Ovary (tissue), 3 donors: ENCODE data around the gene SIX2.

ENCODE experiments used
- CTCF ChIP-seq, 3 donors: fragments of 450-650 bp in 2 of 3; fragments of 200-600 bp in 1 of 3; IDR thresholded peaks; one replicate each; pipeline versions ENCODE4 v1.5.1 to v1.8.0; 2016 to 2022; ENCODE audit warnings: antibody characterized with exemption in 3 of 3, mild to moderate bottlenecking in 1 of 3
- EP300 ChIP-seq: sonication (generic); formaldehyde crosslinking; IDR thresholded peaks from one replicate; pipeline ENCODE4 v1.6.1; 2017; ENCODE audit warnings: antibody characterized with exemption
- POLR2A ChIP-seq: fragments of 450-650 bp; IDR thresholded peaks from one replicate; pipeline ENCODE4 v1.6.1; 2017; ENCODE audit warnings: antibody characterized with exemption, mild to moderate bottlenecking, moderate library complexity
- donor health status: DM: no; HTN: no; CAD: no.

GRCh38 chr2:45049569-45050336 is 40.5 kb upstream of the SIX2 start:
- TF ChIP-seq CTCF (IDR thresholded peaks at IDR 0.05) (no peak), POLR2A (no peak), EP300 (no peak)
